Chondrocyte (in vitro differentiated cells): ENCODE measurements around the gene FSTL5. TPM values are rescaled to one million over a fixed set of nuclear protein-coding genes. Genes with fewer than 3 reads are reported as not detected.

ENCODE experiments used
- DNase-seq: peaks from one replicate; pipeline ENCODE4 v3.0.0; 2021; ENCODE audit warnings: mixed read lengths, low spot score
- H3K27ac Mint-ChIP-seq: one replicate; pipeline ENCODE4 v1.8.0; 2021; ENCODE audit warnings: mild to moderate bottlenecking, moderate library complexity, mixed read lengths; ENCODE audit not compliant: unreplicated experiment
- H3K27me3 Mint-ChIP-seq: 2 replicates; pipeline ENCODE4 v1.8.0; 2021; ENCODE audit warnings: low read depth, mixed read lengths
- H3K36me3 Mint-ChIP-seq: 2 replicates; pipeline ENCODE4 v1.8.0; 2021; ENCODE audit warnings: low read depth, mixed read lengths
- H3K4me1 Mint-ChIP-seq: 2 replicates; pipeline ENCODE4 v1.8.0; 2021; ENCODE audit warnings: low read depth, mild to moderate bottlenecking, mixed read lengths
- H3K4me3 Mint-ChIP-seq: one replicate; pipeline ENCODE4 v1.8.0; 2021; ENCODE audit warnings: mild to moderate bottlenecking, moderate library complexity, mixed read lengths; ENCODE audit not compliant: unreplicated experiment
- H3K9me3 Mint-ChIP-seq: 2 replicates; pipeline ENCODE4 v1.8.0; 2021; ENCODE audit warnings: low read depth, mixed read lengths
- CTCF ChIP-seq: fragments of 200-600 bp; sonication (generic); IDR thresholded peaks from 2 replicates; pipeline ENCODE4 v1.5.0; 2021; ENCODE audit warnings: antibody characterized with exemption, mild to moderate bottlenecking, moderate library complexity
- total RNA-seq: library from RNA; stranded (reverse); gene quantifications from 3 replicates; pipeline ENCODE4 v1.2.1, GENCODE V29; 2021

Gene FSTL5
- total RNA-seq, 1 donor from 2014 or later: not detected

- Mint-ChIP-seq H3K4me3 (no peak overlapping the region), H3K27me3 (peaks cover 21% of the 10 kb centered on the region), H3K4me1 (no peaks in the 10 kb centered on the region), H3K36me3 (no peaks in the 10 kb centered on the region), H3K27ac (no peak overlapping the region), H3K9me3 (peaks cover under 1% of the 10 kb centered on the region)
- no peak for DNase-seq
- no peak for TF ChIP-seq CTCF
Observed at GRCh38 chr4:161530710-161531109, 633.1 kb downstream of the FSTL5 start.

DNA sequence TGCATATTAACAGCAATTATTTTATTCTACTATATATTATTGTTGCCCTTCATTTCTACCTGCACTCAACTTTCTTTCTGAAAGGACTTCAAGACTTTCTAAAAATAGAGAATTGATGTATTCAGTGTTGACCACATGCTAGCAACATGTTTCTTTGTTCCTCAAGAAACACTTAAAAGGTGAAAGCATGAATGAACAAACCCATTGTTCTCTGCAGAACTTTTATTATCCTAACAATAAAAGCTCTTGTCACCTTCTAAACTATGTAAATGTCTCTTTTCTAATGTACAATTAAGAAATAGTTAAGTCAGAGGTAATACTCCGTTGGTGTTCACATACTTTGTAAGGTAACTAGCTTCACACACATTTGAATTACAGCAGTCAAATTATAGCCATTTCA, 638.7 kb downstream of the FSTL5 start:
- DNase-seq: no peak
- peaks cover 5% of the 10 kb centered on the region for H3K27me3 Mint-ChIP-seq
- H3K4me3 Mint-ChIP-seq: no peak overlapping the region
- no peaks in the 10 kb centered on the region for H3K36me3 Mint-ChIP-seq
- TF ChIP-seq CTCF: no peak
- no peak overlapping the region for H3K27ac Mint-ChIP-seq
- no peaks in the 10 kb centered on the region for H3K9me3 Mint-ChIP-seq
- H3K4me1 Mint-ChIP-seq: no peaks in the 10 kb centered on the region

- H3K27me3 Mint-ChIP-seq: peaks cover 16% of the 10 kb centered on the region
- H3K27ac Mint-ChIP-seq: no peak overlapping the region
- TF ChIP-seq CTCF: no peak
- no peaks in the 10 kb centered on the region for H3K36me3 Mint-ChIP-seq
- no peak for DNase-seq
- H3K4me1 Mint-ChIP-seq: no peaks in the 10 kb centered on the region
- H3K4me3 Mint-ChIP-seq: no peak overlapping the region
- no peaks in the 10 kb centered on the region for H3K9me3 Mint-ChIP-seq
Observed at GRCh38 chr4:161522031-161522430, 641.8 kb downstream of the FSTL5 start.

GRCh38 chr4:161519611-161520010, 644.2 kb downstream of the FSTL5 start:
- DNase-seq: no peak
- no peak for TF ChIP-seq CTCF
- Mint-ChIP-seq H3K27me3 (peaks cover 16% of the 10 kb centered on the region), H3K27ac (no peak overlapping the region), H3K9me3 (no peaks in the 10 kb centered on the region), H3K4me3 (no peak overlapping the region), H3K4me1 (no peaks in the 10 kb centered on the region), H3K36me3 (no peaks in the 10 kb centered on the region)

DNA sequence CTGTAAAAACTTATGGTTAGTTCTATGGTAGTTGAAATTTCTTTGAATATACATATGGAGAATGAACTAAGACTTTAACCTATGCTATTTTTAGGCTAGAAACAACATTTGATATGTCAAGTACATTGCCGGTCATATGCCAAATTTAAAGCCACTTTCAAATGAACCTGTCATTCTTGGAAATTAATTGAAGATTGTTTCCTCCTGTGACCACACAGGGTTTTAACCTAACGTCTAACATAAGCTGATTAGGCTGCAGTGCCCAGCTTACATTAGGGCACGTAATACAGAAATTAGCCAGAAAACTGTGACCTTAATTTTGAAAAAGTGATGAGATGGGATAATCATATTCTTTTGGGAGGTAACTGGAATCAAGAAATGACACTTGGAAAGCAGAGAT, 645.9 kb downstream of the FSTL5 start:
- peaks cover 3% of the 10 kb centered on the region for H3K9me3 Mint-ChIP-seq

More for the DNA sequence above, 645.9 kb downstream of the FSTL5 start:
- H3K27ac Mint-ChIP-seq: no peak overlapping the region
- DNase-seq: no peak
- H3K4me1 Mint-ChIP-seq: no peaks in the 10 kb centered on the region
- no peak overlapping the region for H3K4me3 Mint-ChIP-seq
- H3K36me3 Mint-ChIP-seq: no peaks in the 10 kb centered on the region
- H3K27me3 Mint-ChIP-seq: peaks cover 16% of the 10 kb centered on the region
- no peak for TF ChIP-seq CTCF
